Femur (tissue), 1 donor: ENCODE data around the gene HS3ST3A1.
"Not testable (repeated sequence)": the region's sequence is repeated elsewhere in the genome, so short reads cannot be mapped to it uniquely, and the experiment has no call there.

Experiments
- DNase-seq: peaks from one replicate; pipeline ENCODE4 v3.0.0-alpha.2; 2017

The HS3ST3A1 gene

GRCh38 chr17:13537871-13538643 is 63.7 kb downstream of the HS3ST3A1 start:
- DNase-seq = no peak

GRCh38 chr17:13537167-13537731 is 64.5 kb downstream of the HS3ST3A1 start:
- no peak for DNase-seq

GRCh38 chr17:13534946-13535345 is 66.8 kb downstream of the HS3ST3A1 start:
- no peak for DNase-seq

GRCh38 chr17:13531721-13532120 is 70.0 kb downstream of the HS3ST3A1 start:
- DNase-seq = no peak

- no peak for DNase-seq
Measured at GRCh38 chr17:13525876-13526275, 75.9 kb downstream of the HS3ST3A1 start.

GRCh38 chr17:13523164-13523563 is 78.6 kb downstream of the HS3ST3A1 start:
- DNase-seq = no peak

GRCh38 chr17:13522749-13523148 is 79.0 kb downstream of the HS3ST3A1 start:
- no peak for DNase-seq

- no peak for DNase-seq
Measured at GRCh38 chr17:13521784-13522183, 79.9 kb downstream of the HS3ST3A1 start.

GRCh38 chr17:13520899-13521572 is 80.7 kb downstream of the HS3ST3A1 start:
- DNase-seq = no peak

- DNase-seq = peak; percentile 28
Measured at GRCh38 chr17:13518261-13519000, 83.3 kb downstream of the HS3ST3A1 start.

- DNase-seq = peak; percentile 42
Measured at GRCh38 chr17:13513039-13513405, 88.7 kb downstream of the HS3ST3A1 start.

GRCh38 chr17:13510062-13510461 is 91.7 kb downstream of the HS3ST3A1 start:
- DNase-seq = no peak

GRCh38 chr17:13509527-13509926 is 92.2 kb downstream of the HS3ST3A1 start:
- no peak for DNase-seq

- DNase-seq = no peak
Measured at GRCh38 chr17:13508896-13509295, 92.8 kb downstream of the HS3ST3A1 start.

- no peak for DNase-seq
Measured at GRCh38 chr17:13503526-13503925, 98.2 kb downstream of the HS3ST3A1 start.

GRCh38 chr17:13502263-13502662 is 99.5 kb downstream of the HS3ST3A1 start:
- no peak for DNase-seq

GRCh38 chr17:13500947-13501346 is 100.8 kb downstream of the HS3ST3A1 start:
- DNase-seq = no peak

GRCh38 chr17:13498184-13498583 is 103.5 kb downstream of the HS3ST3A1 start:
- DNase-seq = no peak

GRCh38 chr17:13496553-13497056 is 105.1 kb downstream of the HS3ST3A1 start:
- not testable (repeated sequence) for DNase-seq

- DNase-seq = no peak
Measured at GRCh38 chr17:13495423-13495822, 106.3 kb downstream of the HS3ST3A1 start.

GRCh38 chr17:13492737-13493122 is 109.0 kb downstream of the HS3ST3A1 start:
- DNase-seq = no peak

GRCh38 chr17:13491916-13492736 is 109.6 kb downstream of the HS3ST3A1 start:
- no peak for DNase-seq
